Measurements from ENCODE around the gene MACROH2A2. TPM values are rescaled to one million over a fixed set of nuclear protein-coding genes. Genes with fewer than 3 reads are reported as not detected.
A peak's percentile ranks its signal among the peaks of the same experiment; 100 is the strongest.
"Not testable (repeated sequence)": the region's sequence is repeated elsewhere in the genome, so short reads cannot be mapped to it uniquely, and the experiment has no call there.

The MACROH2A2 gene
- total RNA-seq, 1 experiment from 2014 or later: 29.4 TPM

GRCh38 chr10:70139151-70139996 is 86.7 kb downstream of the MACROH2A2 start:
- in situ Hi-C loops (cut with HindIII; ENCODE audit: low pct_unique_long_range_greater_than_20kb, low sequenced_read_pairs): no loop called here
- no peak for DNase-seq (ENCODE audit: low read depth)

- DNase-seq (ENCODE audit: low read depth): no peak
- in situ Hi-C loops (cut with HindIII; ENCODE audit: low pct_unique_long_range_greater_than_20kb, low sequenced_read_pairs): no loop called here
Observed at GRCh38 chr10:70139997-70140250, 87.3 kb downstream of the MACROH2A2 start.

GRCh38 chr10:70140297-70140696 is 87.7 kb downstream of the MACROH2A2 start:
- no peak for DNase-seq (ENCODE audit: low read depth)
- in situ Hi-C loops (cut with HindIII; ENCODE audit: low pct_unique_long_range_greater_than_20kb, low sequenced_read_pairs): no loop called here

- DNase-seq (ENCODE audit: low read depth): no peak
- in situ Hi-C loops (cut with HindIII; ENCODE audit: low pct_unique_long_range_greater_than_20kb, low sequenced_read_pairs): no loop called here
Observed at GRCh38 chr10:70142555-70142954, 89.9 kb downstream of the MACROH2A2 start.

GRCh38 chr10:70144372-70145110 is 91.9 kb downstream of the MACROH2A2 start:
- in situ Hi-C loops (cut with HindIII; ENCODE audit: low pct_unique_long_range_greater_than_20kb, low sequenced_read_pairs): no loop called here
- no peak for DNase-seq (ENCODE audit: low read depth)

- in situ Hi-C loops (cut with HindIII; ENCODE audit: low pct_unique_long_range_greater_than_20kb, low sequenced_read_pairs): no loop called here
Observed at GRCh38 chr10:70145166-70145665, 92.6 kb downstream of the MACROH2A2 start.

GRCh38 chr10:70145666-70146488 is 93.2 kb downstream of the MACROH2A2 start:
- in situ Hi-C loops (cut with HindIII; ENCODE audit: low pct_unique_long_range_greater_than_20kb, low sequenced_read_pairs): no loop called here
- DNase-seq (ENCODE audit: low read depth): peak; percentile 76

More at GRCh38 chr10:70145166-70145665, 92.6 kb downstream of the MACROH2A2 start:
- DNase-seq (ENCODE audit: low read depth): no peak

- in situ Hi-C loops (cut with HindIII; ENCODE audit: low pct_unique_long_range_greater_than_20kb, low sequenced_read_pairs): no loop called here
- peak; percentile 99 for DNase-seq (ENCODE audit: low read depth)
Observed at GRCh38 chr10:70146489-70147258, 94.0 kb downstream of the MACROH2A2 start, which contains the start of gene TYSND1. Gene TYSND1 (minus strand): TSS chr10:70146700. CDS start chr10:70146586, 114 bp downstream.

GRCh38 chr10:70147259-70147625 is 94.6 kb downstream of the MACROH2A2 start:
- no peak for DNase-seq (ENCODE audit: low read depth)
- in situ Hi-C loops (cut with HindIII; ENCODE audit: low pct_unique_long_range_greater_than_20kb, low sequenced_read_pairs): no loop called here

GRCh38 chr10:70148516-70148915 is 95.9 kb downstream of the MACROH2A2 start:
- DNase-seq (ENCODE audit: low read depth): no peak
- in situ Hi-C loops (cut with HindIII; ENCODE audit: low pct_unique_long_range_greater_than_20kb, low sequenced_read_pairs): no loop called here

GRCh38 chr10:70155255-70155838 is 102.7 kb downstream of the MACROH2A2 start:
- DNase-seq (ENCODE audit: low read depth): no peak
- in situ Hi-C loops (cut with HindIII; ENCODE audit: low pct_unique_long_range_greater_than_20kb, low sequenced_read_pairs): no loop called here

- no peak for DNase-seq (ENCODE audit: low read depth)
- in situ Hi-C loops (cut with HindIII; ENCODE audit: low pct_unique_long_range_greater_than_20kb, low sequenced_read_pairs): no loop called here
Observed at GRCh38 chr10:70158113-70158512, 105.5 kb downstream of the MACROH2A2 start.

- DNase-seq (ENCODE audit: low read depth); in situ Hi-C loops (cut with HindIII; ENCODE audit: low pct_unique_long_range_greater_than_20kb, low sequenced_read_pairs): not testable (repeated sequence)
Observed at GRCh38 chr10:70159366-70159765, 106.7 kb downstream of the MACROH2A2 start.

- in situ Hi-C loops (cut with HindIII; ENCODE audit: low pct_unique_long_range_greater_than_20kb, low sequenced_read_pairs): no loop called here
- DNase-seq (ENCODE audit: low read depth): no peak
Observed at GRCh38 chr10:70160798-70161197, 108.2 kb downstream of the MACROH2A2 start.
